Adrenal gland (tissue), 5 donors: Measurements from ENCODE around the gene WBP2.

ENCODE experiments used
- POLR2A ChIP-seq, 2 donors: fragments of 450-650 bp; IDR thresholded peaks; one replicate each; pipeline ENCODE4 v1.6.1; 2017; ENCODE audit warnings: antibody characterized with exemption in 2 of 2, mild to moderate bottlenecking in 2 of 2, moderate library complexity in 1 of 2
- TF ChIP-seq, protein P1 (sequence below), 6 experiments: fragments of 450-650 bp in 4 of 6; fragments of 200-600 bp in 2 of 6; sonication (generic) in 1 of 6; IDR thresholded peaks; 1 replicate in 5 of 6; 2 replicates in 1 of 6; pipeline versions ENCODE4 v1.5.1 to v1.8.0; 2016 to 2021; ENCODE audit warnings: antibody characterized with exemption in 6 of 6, mild to moderate bottlenecking in 2 of 6, moderate library complexity in 1 of 6
- donor health status: DM: no; HTN: no; CAD: no.

DNA sequence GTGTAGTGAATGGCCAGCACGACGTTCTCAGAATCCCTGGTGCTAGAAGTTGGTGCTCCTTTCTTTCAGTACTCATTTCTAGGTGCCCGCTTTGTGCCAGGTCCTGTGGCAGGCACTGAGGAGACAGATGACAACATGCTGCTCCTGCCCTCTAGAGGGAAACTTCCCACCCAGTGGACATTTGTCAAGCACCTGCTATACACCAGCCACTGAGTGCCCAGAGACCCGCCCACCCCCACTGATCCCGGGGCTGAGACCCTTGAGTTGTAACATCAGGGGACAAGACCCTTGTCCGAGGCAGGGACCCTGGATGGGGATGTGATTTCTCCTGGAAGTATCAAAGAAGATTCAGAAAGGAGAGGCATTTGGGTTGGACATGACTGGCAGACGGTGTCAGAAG is 36.0 kb downstream of the WBP2 start:
- TF ChIP-seq, protein P1, sequence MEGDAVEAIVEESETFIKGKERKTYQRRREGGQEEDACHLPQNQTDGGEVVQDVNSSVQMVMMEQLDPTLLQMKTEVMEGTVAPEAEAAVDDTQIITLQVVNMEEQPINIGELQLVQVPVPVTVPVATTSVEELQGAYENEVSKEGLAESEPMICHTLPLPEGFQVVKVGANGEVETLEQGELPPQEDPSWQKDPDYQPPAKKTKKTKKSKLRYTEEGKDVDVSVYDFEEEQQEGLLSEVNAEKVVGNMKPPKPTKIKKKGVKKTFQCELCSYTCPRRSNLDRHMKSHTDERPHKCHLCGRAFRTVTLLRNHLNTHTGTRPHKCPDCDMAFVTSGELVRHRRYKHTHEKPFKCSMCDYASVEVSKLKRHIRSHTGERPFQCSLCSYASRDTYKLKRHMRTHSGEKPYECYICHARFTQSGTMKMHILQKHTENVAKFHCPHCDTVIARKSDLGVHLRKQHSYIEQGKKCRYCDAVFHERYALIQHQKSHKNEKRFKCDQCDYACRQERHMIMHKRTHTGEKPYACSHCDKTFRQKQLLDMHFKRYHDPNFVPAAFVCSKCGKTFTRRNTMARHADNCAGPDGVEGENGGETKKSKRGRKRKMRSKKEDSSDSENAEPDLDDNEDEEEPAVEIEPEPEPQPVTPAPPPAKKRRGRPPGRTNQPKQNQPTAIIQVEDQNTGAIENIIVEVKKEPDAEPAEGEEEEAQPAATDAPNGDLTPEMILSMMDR (IDR thresholded peaks at IDR 0.05), result no peak
- TF ChIP-seq POLR2A (IDR thresholded peaks at IDR 0.05), result no peak
